Right cardiac atrium (tissue), 5 donors: ENCODE measurements around the gene UMAD1. TPM values are rescaled to one million over a fixed set of nuclear protein-coding genes. Genes with fewer than 3 reads are reported as not detected.
A peak's percentile ranks its signal among the peaks of the same experiment; 100 is the strongest.

Experiments
- ATAC-seq, 2 donors: fragments of 200-7000 bp; cut with Tn5 transposase; one replicate each; pipeline versions ENCODE4 v1.8.0 to v1.9.1; 2020; ENCODE audit warnings: moderate library complexity in 2 of 2, mild to moderate bottlenecking in 1 of 2
- DNase-seq, 3 donors: peaks; one replicate each; pipeline ENCODE4 v3.0.0-alpha.2; 2020
- H3K27ac ChIP-seq: one replicate; pipeline ENCODE4 v1.5.1; 2013; ENCODE audit warnings: mild to moderate bottlenecking, low read length, control low read depth, moderate library complexity
- H3K27me3 ChIP-seq: one replicate; pipeline ENCODE4 v1.6.1; 2013; ENCODE audit not compliant: control insufficient read depth, insufficient read depth
- H3K4me1 ChIP-seq: one replicate; pipeline ENCODE4 v1.6.1; 2013; ENCODE audit warnings: low read length; ENCODE audit not compliant: control insufficient read depth, insufficient read depth
- H3K4me3 ChIP-seq: one replicate; pipeline ENCODE4 v1.5.1; 2013; ENCODE audit warnings: low read length, control low read depth
- H3K9me3 ChIP-seq: one replicate; pipeline ENCODE4 v1.6.1; 2013; ENCODE audit warnings: low read length; ENCODE audit not compliant: control insufficient read depth
- WGBS: extraction: QIAGEN DNeasy Blood & Tissue Kit; methylation state at CpG from one replicate; pipeline ENCODE4 v1.1.7; 2013; 5-methylcytosine and 5-hydroxymethylcytosine counted together
- intact Hi-C, 4 donors: fragments of 100-400 bp; cut with DNase I; formaldehyde crosslinking; loops; one replicate each; pipeline versions ENCODE4 v1.11.0 to v1.14.0; 2022 to 2023
- polyA plus RNA-seq: library from polyadenylated mRNA; stranded (reverse); fragments of 200-250 nt; gene quantifications from one replicate; pipeline ENCODE4 v1.2.3, GENCODE V29; 2013
- total RNA-seq, 4 donors: library from RNA; stranded (reverse); fragmentation: NEBNext Ultra II Directional; extraction: Animal tissue kit (Norgen Biotek cat#: 25700); gene quantifications; one replicate each; pipeline ENCODE4 v1.2.1, GENCODE V29; 2021
- donor health status: healthy with polysubstance abuse.
- donor health status: DM: no; HTN: yes; CAD: no.
- donor health status: DM: no; HTN: no; CAD: no.
- donor health status: DM: no; HTN: yes; CAD: no; lungs with severe emphysema.
- donor health status: DM: yes; HTN: yes; CAD: no.

UMAD1 gene
- total and polyA plus RNA-seq, 5 donors = 8.0 to 14.6 (median 12.8) TPM

GRCh38 chr7:7620236-7620635 lies 20.3 kb upstream of the UMAD1 start:
- no peaks in the 10 kb centered on the region for H3K9me3 ChIP-seq
- H3K4me3 ChIP-seq = no peak overlapping the region
- no peak for DNase-seq
- no peaks in the 10 kb centered on the region for H3K4me1 ChIP-seq
- no peak overlapping the region for H3K27ac ChIP-seq
- intact Hi-C loops = no loop called here
- no peaks in the 10 kb centered on the region for H3K27me3 ChIP-seq
- ATAC-seq = no peak
- 89% methylated on average over 1 of the region's 1 CpG for WGBS

- Histone ChIP-seq H3K4me1 (no peaks in the 10 kb centered on the region), H3K9me3 (no peaks in the 10 kb centered on the region), H3K27me3 (no peaks in the 10 kb centered on the region), H3K4me3 (no peak overlapping the region), H3K27ac (no peak overlapping the region)
- ATAC-seq (no peak), DNase-seq (no peak)
- intact Hi-C loops = no loop called here
These were observed 19.8 kb upstream of the UMAD1 start for GRCh38 chr7:7620644-7621210.

GRCh38 chr7:7628476-7628875 lies 12.1 kb upstream of the UMAD1 start:
- H3K4me1 ChIP-seq = no peaks in the 10 kb centered on the region
- no peaks in the 10 kb centered on the region for H3K27me3 ChIP-seq
- intact Hi-C loops = no loop called here
- no peaks in the 10 kb centered on the region for H3K9me3 ChIP-seq
- no peak overlapping the region for H3K27ac ChIP-seq
- H3K4me3 ChIP-seq = no peak overlapping the region
- ATAC-seq (no peak), DNase-seq (no peak)
- 88% methylated on average over 1 of the region's 1 CpG for WGBS

GRCh38 chr7:7630626-7631329 lies 9.8 kb upstream of the UMAD1 start:
- Histone ChIP-seq H3K27me3 (no peaks in the 10 kb centered on the region), H3K4me3 (no peak overlapping the region), H3K4me1 (no peaks in the 10 kb centered on the region), H3K27ac (no peak overlapping the region), H3K9me3 (no peaks in the 10 kb centered on the region)
- DNase-seq (no peak), ATAC-seq (no peak)
- 93% methylated on average over 1 of the region's 1 CpG for WGBS
- intact Hi-C loops = no loop called here

GRCh38 chr7:7639421-7639820 lies 1.1 kb upstream of the UMAD1 start:
- Histone ChIP-seq H3K4me1 (no peaks in the 10 kb centered on the region), H3K27ac (no peak overlapping the region), H3K27me3 (no peaks in the 10 kb centered on the region), H3K4me3 (peak overlapping the region; percentile 83), H3K9me3 (no peaks in the 10 kb centered on the region)
- intact Hi-C loops = no loop called here
- 23% methylated on average over 5 of the region's 5 CpGs for WGBS
- DNase-seq = no peak
- no peak for ATAC-seq

- no peaks in the 10 kb centered on the region for H3K27me3 ChIP-seq
- intact Hi-C loops = no loop called here
- H3K9me3 ChIP-seq = no peaks in the 10 kb centered on the region
- no peaks in the 10 kb centered on the region for H3K4me1 ChIP-seq
- ATAC-seq (no peak), DNase-seq (no peak)
- H3K4me3 ChIP-seq = peak overlapping the region; percentile 83
- peak overlapping the region; percentile 49 for H3K27ac ChIP-seq
- under 1% methylated on average over 19 of the region's 19 CpGs for WGBS
These were observed 718 bp upstream of the UMAD1 start for GRCh38 chr7:7639847-7640220.

- Histone ChIP-seq H3K27ac (peak overlapping the region; percentile 62), H3K4me3 (peak overlapping the region; percentile 60), H3K9me3 (no peaks in the 10 kb centered on the region), H3K27me3 (no peaks in the 10 kb centered on the region), H3K4me1 (no peaks in the 10 kb centered on the region)
- peak in 1 of 2 donors; percentile 15 for ATAC-seq
- WGBS = 5% methylated on average over 22 of the region's 22 CpGs
- no peak for DNase-seq
- intact Hi-C loops = no loop called here
These were observed 644 bp downstream of the UMAD1 start for GRCh38 chr7:7641129-7641663.

- no peak for DNase-seq
- H3K27ac ChIP-seq = no peak overlapping the region
- ATAC-seq = no peak
- H3K4me1 ChIP-seq = no peaks in the 10 kb centered on the region
- intact Hi-C loops = no loop called here
- H3K4me3 ChIP-seq = no peak overlapping the region
- H3K27me3 ChIP-seq = no peaks in the 10 kb centered on the region
- H3K9me3 ChIP-seq = no peaks in the 10 kb centered on the region
- WGBS = 86% methylated on average over 6 of the region's 6 CpGs
These were observed 1.5 kb downstream of the UMAD1 start for GRCh38 chr7:7642081-7642480.

- DNase-seq = no peak
- Histone ChIP-seq H3K9me3 (no peaks in the 10 kb centered on the region), H3K27me3 (no peaks in the 10 kb centered on the region), H3K4me3 (no peak overlapping the region), H3K27ac (no peak overlapping the region), H3K4me1 (peaks cover 1% of the 10 kb centered on the region)
- intact Hi-C loops = no loop called here
- ATAC-seq = no peak
- 84% methylated on average over 6 of the region's 6 CpGs for WGBS
These were observed 7.0 kb downstream of the UMAD1 start for GRCh38 chr7:7647495-7648036.

- Histone ChIP-seq H3K4me3 (no peak overlapping the region), H3K27me3 (no peaks in the 10 kb centered on the region), H3K9me3 (no peaks in the 10 kb centered on the region), H3K4me1 (peaks cover 1% of the 10 kb centered on the region), H3K27ac (no peak overlapping the region)
- ATAC-seq = no peak
- WGBS = 94% methylated on average over 2 of the region's 2 CpGs
- no peak for DNase-seq
- intact Hi-C loops = no loop called here
These were observed 10.2 kb downstream of the UMAD1 start for GRCh38 chr7:7650682-7651206.

- DNase-seq (no peak), ATAC-seq (no peak)
- no peak overlapping the region for H3K27ac ChIP-seq
- H3K9me3 ChIP-seq = no peaks in the 10 kb centered on the region
- no peaks in the 10 kb centered on the region for H3K27me3 ChIP-seq
- 82% methylated on average over 3 of the region's 3 CpGs for WGBS
- intact Hi-C loops = no loop called here
- H3K4me3 ChIP-seq = no peak overlapping the region
- H3K4me1 ChIP-seq = peaks cover 1% of the 10 kb centered on the region
These were observed 10.9 kb downstream of the UMAD1 start for GRCh38 chr7:7651479-7651878.
